GM23338 (cell line): ENCODE measurements around the gene ASS1.

Experiments used
- EZH2 ChIP-seq: fragments of 200-600 bp; sonication (generic); IDR thresholded peaks from one replicate; pipeline ENCODE4 v1.8.0; 2017; ENCODE audit warnings: antibody characterized with exemption, mild to moderate bottlenecking, low read depth; ENCODE audit not compliant: unreplicated experiment
- POLR2AphosphoS5 ChIP-seq: IDR thresholded peaks from 2 replicates; pipeline ENCODE4 v1.6.1; 2016; ENCODE audit warnings: antibody characterized with exemption, low read depth
- TF ChIP-seq, protein P1 (sequence below), 2 experiments: fragments of 200-600 bp in 1 of 2; sonication (generic) in 1 of 2; conservative IDR thresholded peaks; 2 replicates each; pipeline versions ENCODE4 v1.5.1 to v1.6.1; 2016 to 2017; ENCODE audit warnings: antibody characterized with exemption in 2 of 2, low read depth in 2 of 2, mild to moderate bottlenecking in 2 of 2, moderate library complexity in 1 of 2
- TF ChIP-seq, protein P2 (sequence below): IDR thresholded peaks from 2 replicates; pipeline ENCODE4 v1.6.1; 2016; ENCODE audit warnings: antibody characterized with exemption

DNA sequence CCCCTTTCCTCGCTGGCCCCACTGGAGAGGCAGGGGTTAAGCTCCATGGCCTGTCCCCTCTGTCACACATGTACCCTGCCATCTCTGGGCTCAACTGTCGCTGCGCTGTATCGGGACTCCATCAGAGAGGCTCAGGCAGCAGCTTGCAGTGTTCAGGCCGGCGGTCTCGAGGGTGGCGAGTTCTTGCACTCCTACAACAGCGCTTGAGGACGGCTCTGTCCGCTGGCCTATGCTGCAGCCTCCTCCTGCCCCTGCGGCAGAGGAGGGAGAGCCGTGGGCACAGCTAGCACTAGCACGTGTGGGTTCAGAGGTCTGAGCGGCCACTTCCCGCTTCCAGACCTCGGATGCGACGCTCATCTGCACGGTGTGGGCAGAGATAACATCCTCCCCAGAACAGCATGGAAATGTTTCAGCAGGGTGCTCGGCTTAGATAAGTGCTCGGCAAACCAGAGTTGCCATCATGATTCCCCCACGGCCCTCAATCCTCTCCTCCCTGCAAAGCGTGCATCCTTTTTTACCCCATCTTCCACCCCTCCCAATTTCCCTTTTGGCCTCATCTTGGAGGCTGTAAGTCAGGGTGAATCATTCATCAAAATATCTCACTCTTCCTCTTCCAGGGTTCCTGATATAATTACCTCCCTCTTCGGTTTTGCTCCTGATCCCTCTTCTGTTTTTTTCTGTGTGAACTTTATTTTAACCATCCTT, 92.7 kb downstream of the ASS1 start:
- TF ChIP-seq, protein P1, sequence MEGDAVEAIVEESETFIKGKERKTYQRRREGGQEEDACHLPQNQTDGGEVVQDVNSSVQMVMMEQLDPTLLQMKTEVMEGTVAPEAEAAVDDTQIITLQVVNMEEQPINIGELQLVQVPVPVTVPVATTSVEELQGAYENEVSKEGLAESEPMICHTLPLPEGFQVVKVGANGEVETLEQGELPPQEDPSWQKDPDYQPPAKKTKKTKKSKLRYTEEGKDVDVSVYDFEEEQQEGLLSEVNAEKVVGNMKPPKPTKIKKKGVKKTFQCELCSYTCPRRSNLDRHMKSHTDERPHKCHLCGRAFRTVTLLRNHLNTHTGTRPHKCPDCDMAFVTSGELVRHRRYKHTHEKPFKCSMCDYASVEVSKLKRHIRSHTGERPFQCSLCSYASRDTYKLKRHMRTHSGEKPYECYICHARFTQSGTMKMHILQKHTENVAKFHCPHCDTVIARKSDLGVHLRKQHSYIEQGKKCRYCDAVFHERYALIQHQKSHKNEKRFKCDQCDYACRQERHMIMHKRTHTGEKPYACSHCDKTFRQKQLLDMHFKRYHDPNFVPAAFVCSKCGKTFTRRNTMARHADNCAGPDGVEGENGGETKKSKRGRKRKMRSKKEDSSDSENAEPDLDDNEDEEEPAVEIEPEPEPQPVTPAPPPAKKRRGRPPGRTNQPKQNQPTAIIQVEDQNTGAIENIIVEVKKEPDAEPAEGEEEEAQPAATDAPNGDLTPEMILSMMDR (conservative IDR thresholded peaks at IDR 0.05; ENCODE audit: low read depth in 2 of 2), result no peak
- TF ChIP-seq POLR2AphosphoS5 (no peak), EZH2 (no peak)
- TF ChIP-seq, protein P2, sequence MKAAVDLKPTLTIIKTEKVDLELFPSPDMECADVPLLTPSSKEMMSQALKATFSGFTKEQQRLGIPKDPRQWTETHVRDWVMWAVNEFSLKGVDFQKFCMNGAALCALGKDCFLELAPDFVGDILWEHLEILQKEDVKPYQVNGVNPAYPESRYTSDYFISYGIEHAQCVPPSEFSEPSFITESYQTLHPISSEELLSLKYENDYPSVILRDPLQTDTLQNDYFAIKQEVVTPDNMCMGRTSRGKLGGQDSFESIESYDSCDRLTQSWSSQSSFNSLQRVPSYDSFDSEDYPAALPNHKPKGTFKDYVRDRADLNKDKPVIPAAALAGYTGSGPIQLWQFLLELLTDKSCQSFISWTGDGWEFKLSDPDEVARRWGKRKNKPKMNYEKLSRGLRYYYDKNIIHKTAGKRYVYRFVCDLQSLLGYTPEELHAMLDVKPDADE, result no peak
